ENCODE data around the gene ZNF365.

GRCh38 chr10:62413652-62414051, 39.5 kb downstream of the ZNF365 start:
- no peak for TF ChIP-seq SIN3A (IDR thresholded peaks at IDR 0.05; ENCODE audit: borderline replicate concordance in 2 of 2, control insufficient read depth in 1 of 2, low read depth in 2 of 2, low read length in 2 of 2)
- no peak for TF ChIP-seq MTF1 (CRISPR knock-in tag; IDR thresholded peaks at IDR 0.05; ENCODE audit: borderline replicate concordance)
- TF ChIP-seq ETS1 (conservative IDR thresholded peaks at IDR 0.05; ENCODE audit: control insufficient read depth, low read depth, low read length), result no peak
- TF ChIP-seq GABPA (tag; conservative IDR thresholded peaks at IDR 0.05; ENCODE audit: low read depth), result no peak
- no peak for TF ChIP-seq ZBTB40 (IDR thresholded peaks at IDR 0.05)
- TF ChIP-seq ZBTB40 (CRISPR knock-in tag; IDR thresholded peaks at IDR 0.05), result no peak
